HG03565 (cell line): ENCODE data around the gene PLEKHG2.
A peak's percentile ranks its signal among the peaks of the same experiment; 100 is the strongest.

Source experiments
- ATAC-seq: cut with Tn5 transposase; IDR thresholded peaks from one replicate; pipeline ENCODE4 v1.9.1; 2021; ENCODE audit warnings: mild to moderate bottlenecking, moderate library complexity; ENCODE audit not compliant: unreplicated experiment

Gene PLEKHG2

GRCh38 chr19:39403331-39404312 is 8.8 kb upstream of the PLEKHG2 start:
- ATAC-seq = no peak

- no peak for ATAC-seq
Observed at GRCh38 chr19:39405261-39405957, 7.1 kb upstream of the PLEKHG2 start.

- no peak for ATAC-seq
Observed at GRCh38 chr19:39405958-39406655, 6.4 kb upstream of the PLEKHG2 start.

- no peak for ATAC-seq
Observed at GRCh38 chr19:39406656-39407409, 5.6 kb upstream of the PLEKHG2 start, which contains the start of gene ZFP36. Gene ZFP36 (plus strand): TSS chr19:39406847. CDS start chr19:39406905, 58 bp downstream.

GRCh38 chr19:39407410-39407659 is 5.1 kb upstream of the PLEKHG2 start:
- ATAC-seq = no peak

GRCh38 chr19:39407660-39408391 is 4.6 kb upstream of the PLEKHG2 start:
- no peak for ATAC-seq

- ATAC-seq = no peak
Observed at GRCh38 chr19:39408392-39409207, 3.9 kb upstream of the PLEKHG2 start.

- no peak for ATAC-seq
Observed at GRCh38 chr19:39409208-39410016, 3.1 kb upstream of the PLEKHG2 start.

GRCh38 chr19:39410017-39410830 is 2.2 kb upstream of the PLEKHG2 start:
- ATAC-seq = no peak

- no peak for ATAC-seq
Observed at GRCh38 chr19:39410831-39411080, 1.7 kb upstream of the PLEKHG2 start.

- no peak for ATAC-seq
Observed at GRCh38 chr19:39411081-39411831, 1.2 kb upstream of the PLEKHG2 start.

GRCh38 chr19:39411832-39412099 is 703 bp upstream of the PLEKHG2 start:
- peak; percentile 13 for ATAC-seq

- ATAC-seq = no peak
Observed at GRCh38 chr19:39412867-39413271, 400 bp downstream of the PLEKHG2 start.

- ATAC-seq = no peak
Observed at GRCh38 chr19:39413272-39413910, 922 bp downstream of the PLEKHG2 start.

- no peak for ATAC-seq
Observed at GRCh38 chr19:39413911-39414608, 1.6 kb downstream of the PLEKHG2 start.
